RWPE2 (cell line): ENCODE results near the gene ANXA3.

Source experiments
- ATAC-seq: fragments of 200-7000 bp; cut with Tn5 transposase; 3 replicates; pipeline ENCODE4 v1.9.1; 2021; ENCODE audit warnings: low read depth
- DNase-seq: peaks from one replicate; pipeline ENCODE4 v3.0.0-alpha.2; 2020; ENCODE audit warnings: low spot score
- H3K27ac ChIP-seq: fragments of 450-650 bp; 2 replicates; pipeline ENCODE4 v1.5.1; 2017; ENCODE audit warnings: mild to moderate bottlenecking; ENCODE audit not compliant: poor library complexity, severe bottlenecking
- H3K27me3 ChIP-seq: fragments of 250-450 bp; sonication (Bioruptor Pico); 2 replicates; pipeline ENCODE4 v1.5.1; 2021; ENCODE audit warnings: mild to moderate bottlenecking, moderate library complexity; ENCODE audit not compliant: insufficient read depth, poor library complexity, severe bottlenecking
- H3K36me3 ChIP-seq: fragments of 250-450 bp; sonication (Bioruptor Pico); 2 replicates; pipeline ENCODE4 v1.5.1; 2020; ENCODE audit warnings: low read depth, mild to moderate bottlenecking, moderate library complexity
- H3K4me1 ChIP-seq: fragments of 250-450 bp; sonication (Bioruptor Pico); 2 replicates; pipeline ENCODE4 v1.5.1; 2021; ENCODE audit warnings: mild to moderate bottlenecking, moderate library complexity; ENCODE audit not compliant: insufficient read depth, poor library complexity, severe bottlenecking
- H3K4me3 ChIP-seq: fragments of 250-450 bp; sonication (Bioruptor Pico); 2 replicates; pipeline ENCODE4 v1.5.1; 2021; ENCODE audit warnings: mild to moderate bottlenecking, moderate library complexity; ENCODE audit not compliant: severe bottlenecking
- H3K9me3 ChIP-seq: fragments of 250-450 bp; sonication (Bioruptor Pico); 2 replicates; pipeline ENCODE4 v1.5.1; 2021; ENCODE audit warnings: mild to moderate bottlenecking, moderate library complexity; ENCODE audit not compliant: severe bottlenecking
- CTCF ChIP-seq: fragments of 450-650 bp; IDR thresholded peaks from one replicate; pipeline ENCODE4 v1.5.1; 2017; ENCODE audit warnings: mild to moderate bottlenecking, moderate library complexity; ENCODE audit not compliant: poor library complexity, severe bottlenecking

ANXA3 gene

GRCh38 chr4:78578674-78579425 is 27.3 kb downstream of the ANXA3 start:
- DNase-seq = no peak
- no peak overlapping the region for H3K4me3 ChIP-seq
- no peak overlapping the region for H3K27ac ChIP-seq
- no peaks in the 10 kb centered on the region for H3K9me3 ChIP-seq
- H3K4me1 ChIP-seq = no peaks in the 10 kb centered on the region
- H3K36me3 ChIP-seq = peaks cover 86% of the 10 kb centered on the region
- TF ChIP-seq CTCF = no peak
- no peak for ATAC-seq
- H3K27me3 ChIP-seq = no peaks in the 10 kb centered on the region

DNA sequence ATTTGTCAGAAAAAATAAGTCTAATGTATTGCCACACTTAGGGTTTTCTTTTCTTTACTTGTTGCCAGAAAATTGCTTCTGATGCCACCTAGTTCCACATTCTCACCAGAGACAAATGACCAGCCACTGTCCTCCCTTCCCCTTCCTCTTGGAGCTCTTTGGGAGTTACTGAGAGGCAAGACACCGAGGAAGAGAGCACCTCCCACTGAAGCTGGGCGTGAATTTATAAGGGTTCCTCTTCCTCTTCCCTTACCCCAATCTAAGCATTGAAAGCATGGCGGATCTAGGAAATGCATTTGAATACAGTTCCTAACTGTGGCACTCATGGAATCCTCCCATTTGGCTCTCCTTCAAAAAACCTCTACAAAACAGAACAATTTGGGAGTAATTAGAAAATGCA is 30.0 kb downstream of the ANXA3 start:
- Histone ChIP-seq H3K36me3 (peaks cover 86% of the 10 kb centered on the region), H3K9me3 (no peaks in the 10 kb centered on the region), H3K27ac (no peak overlapping the region), H3K4me1 (no peaks in the 10 kb centered on the region), H3K4me3 (no peak overlapping the region), H3K27me3 (no peaks in the 10 kb centered on the region)
- no peak for ATAC-seq
- no peak for TF ChIP-seq CTCF
- no peak for DNase-seq

DNA sequence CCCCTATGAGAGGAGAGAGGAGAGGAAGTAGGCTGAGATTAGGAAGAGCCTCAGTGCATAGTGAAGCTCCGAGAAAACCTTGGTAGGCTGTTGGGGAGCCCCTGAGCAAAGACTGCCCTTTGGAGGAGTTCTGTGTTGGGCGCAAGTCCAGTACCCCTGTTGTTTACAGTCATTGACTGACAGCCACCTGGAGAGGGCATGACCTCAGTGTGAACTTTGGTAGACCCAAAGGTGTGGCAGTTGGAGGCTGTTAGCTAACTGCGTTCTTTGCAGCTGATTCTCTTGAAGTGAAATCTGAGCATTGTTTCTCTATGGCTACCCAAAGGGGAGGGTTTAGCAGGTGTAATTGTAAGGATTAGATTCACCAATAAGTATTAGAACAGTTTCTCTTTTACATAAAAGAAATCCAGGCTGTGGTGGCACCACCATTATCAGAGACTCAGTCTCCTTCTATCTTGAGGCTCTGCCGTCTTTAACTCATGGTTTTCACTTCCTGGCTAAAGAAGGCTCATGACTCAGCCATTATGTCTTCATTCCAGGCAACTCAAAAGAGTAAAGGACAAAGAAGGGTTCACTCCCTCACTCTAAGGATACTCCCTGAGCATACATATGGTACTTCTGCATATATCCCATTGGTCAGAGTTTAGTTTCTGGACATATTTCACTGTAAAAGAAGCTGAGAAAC is 33.4 kb downstream of the ANXA3 start:
- ATAC-seq (no peak), DNase-seq (no peak)
- Histone ChIP-seq H3K4me1 (no peaks in the 10 kb centered on the region), H3K27ac (no peak overlapping the region), H3K9me3 (no peaks in the 10 kb centered on the region), H3K27me3 (no peaks in the 10 kb centered on the region), H3K4me3 (no peak overlapping the region), H3K36me3 (peaks cover 97% of the 10 kb centered on the region)
- no peak for TF ChIP-seq CTCF

GRCh38 chr4:78585633-78586032 is 34.1 kb downstream of the ANXA3 start:
- H3K27ac ChIP-seq = no peak overlapping the region
- H3K9me3 ChIP-seq = no peaks in the 10 kb centered on the region
- no peaks in the 10 kb centered on the region for H3K27me3 ChIP-seq
- no peak overlapping the region for H3K4me3 ChIP-seq
- H3K36me3 ChIP-seq = peaks cover 97% of the 10 kb centered on the region
- ATAC-seq (no peak), DNase-seq (no peak)
- TF ChIP-seq CTCF = no peak
- no peaks in the 10 kb centered on the region for H3K4me1 ChIP-seq
